Activated T-cell treated with anti-CD3 and anti-CD28 coated beads, Interleukin-2, amount 50 U/mL, for 1 hour (primary cell): ENCODE results near the gene IQSEC2.
A peak's percentile ranks its signal among the peaks of the same experiment; 100 is the strongest.

Experiments
- DNase-seq: peaks from one replicate; pipeline ENCODE4 v3.0.0-alpha.2; 2020

The IQSEC2 gene

GRCh38 chrX:53241558-53241957, 39.8 kb downstream of the IQSEC2 start:
- no peak for DNase-seq

GRCh38 chrX:53239474-53239873, 41.9 kb downstream of the IQSEC2 start:
- peak; percentile 69 for DNase-seq

DNA sequence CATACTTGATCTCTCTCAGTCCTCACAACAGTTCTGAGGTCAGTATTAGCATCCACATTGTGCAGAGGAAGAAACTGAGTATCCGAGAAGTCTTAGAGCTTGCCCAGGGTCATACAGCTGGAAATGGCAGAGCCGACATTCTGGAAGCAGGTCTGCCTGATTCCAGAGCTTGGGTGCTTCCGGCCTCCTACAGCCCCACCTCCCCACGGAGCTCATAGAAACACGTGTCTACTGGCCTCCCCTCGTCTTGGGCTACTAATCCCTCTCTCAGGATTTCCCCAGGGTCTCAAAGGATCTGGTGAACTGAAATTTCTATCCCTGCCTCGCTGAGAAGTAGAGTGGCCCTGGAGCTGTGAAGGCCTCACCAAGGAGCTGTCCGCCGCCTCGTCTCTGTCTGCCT, 44.3 kb downstream of the IQSEC2 start:
- DNase-seq: no peak

DNA sequence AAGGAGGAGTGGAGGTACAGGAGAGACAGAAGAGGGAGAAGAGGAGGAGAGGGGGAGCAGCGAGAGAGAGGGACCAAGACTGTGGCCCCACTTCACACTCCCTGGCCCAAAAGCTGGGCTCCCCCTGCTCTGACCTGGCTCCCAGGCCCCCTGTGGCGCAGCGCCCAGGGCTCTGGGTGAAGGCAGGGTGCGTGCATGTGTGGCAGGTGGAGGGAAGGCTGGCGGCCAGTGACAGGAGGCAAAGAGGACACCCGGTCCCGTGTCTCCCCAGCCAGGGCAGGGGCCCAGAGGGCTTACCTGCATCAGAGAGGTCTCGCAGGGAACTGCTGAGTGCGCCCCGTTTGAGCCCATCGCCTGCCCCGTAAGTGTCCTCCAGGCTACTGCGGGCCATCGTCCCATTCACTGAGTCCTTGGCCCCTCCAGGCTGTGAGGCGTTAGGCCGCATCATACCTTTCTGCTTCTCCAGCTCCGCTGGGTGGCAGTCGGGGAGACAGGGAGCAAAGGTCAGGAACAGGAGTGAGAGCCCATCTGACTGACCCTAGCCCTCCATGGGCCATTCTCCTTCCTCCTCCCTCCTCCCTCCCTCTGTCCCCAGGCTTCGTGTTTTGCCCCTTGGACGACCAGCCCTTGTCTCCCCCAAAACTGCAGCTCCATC, 45.2 kb downstream of the IQSEC2 start:
- no peak for DNase-seq

DNA sequence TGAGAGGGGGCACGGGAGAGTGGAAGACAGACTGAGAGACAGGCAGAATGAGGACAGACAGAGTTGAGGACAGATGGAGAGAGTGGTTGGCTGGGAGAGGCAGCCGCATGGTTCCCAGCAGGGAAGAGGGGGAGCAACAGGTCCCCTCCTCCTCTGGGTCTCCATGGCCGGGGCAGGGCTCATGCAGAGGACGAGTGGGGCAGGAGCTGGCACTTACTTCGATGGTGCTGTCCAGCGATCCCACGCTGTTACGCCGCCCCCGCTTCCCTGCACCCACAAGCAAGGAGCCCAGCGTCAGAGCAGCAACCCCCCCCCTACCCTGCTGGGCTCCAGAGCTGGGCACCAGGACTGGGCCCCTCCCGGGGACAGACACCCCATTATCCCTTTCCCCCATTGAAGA, 45.8 kb downstream of the IQSEC2 start:
- no peak for DNase-seq

- DNase-seq: no peak
Measured at GRCh38 chrX:53234484-53234883, 46.9 kb downstream of the IQSEC2 start.

DNA sequence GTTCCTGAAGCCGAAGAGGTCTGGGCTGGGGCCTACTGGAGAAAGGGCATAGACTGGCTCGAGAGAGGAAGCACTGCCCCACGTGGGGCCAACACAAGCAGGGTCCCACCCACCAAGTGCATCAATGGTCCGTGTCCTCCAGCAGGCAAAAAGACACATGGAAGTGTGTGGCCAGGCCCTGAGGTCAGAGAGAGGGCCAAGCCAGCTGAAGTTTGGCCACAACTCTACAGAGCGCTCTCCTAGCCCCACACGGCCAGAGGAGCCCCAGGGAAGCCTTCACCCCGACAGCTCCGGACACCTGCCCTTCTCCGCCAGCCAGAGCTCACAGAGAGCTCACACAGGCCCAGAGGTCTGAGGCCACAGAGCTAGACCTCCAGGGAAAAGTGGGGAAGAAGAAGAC, 47.8 kb downstream of the IQSEC2 start:
- DNase-seq: no peak

GRCh38 chrX:53230116-53230515, 51.3 kb downstream of the IQSEC2 start:
- no peak for DNase-seq

DNA sequence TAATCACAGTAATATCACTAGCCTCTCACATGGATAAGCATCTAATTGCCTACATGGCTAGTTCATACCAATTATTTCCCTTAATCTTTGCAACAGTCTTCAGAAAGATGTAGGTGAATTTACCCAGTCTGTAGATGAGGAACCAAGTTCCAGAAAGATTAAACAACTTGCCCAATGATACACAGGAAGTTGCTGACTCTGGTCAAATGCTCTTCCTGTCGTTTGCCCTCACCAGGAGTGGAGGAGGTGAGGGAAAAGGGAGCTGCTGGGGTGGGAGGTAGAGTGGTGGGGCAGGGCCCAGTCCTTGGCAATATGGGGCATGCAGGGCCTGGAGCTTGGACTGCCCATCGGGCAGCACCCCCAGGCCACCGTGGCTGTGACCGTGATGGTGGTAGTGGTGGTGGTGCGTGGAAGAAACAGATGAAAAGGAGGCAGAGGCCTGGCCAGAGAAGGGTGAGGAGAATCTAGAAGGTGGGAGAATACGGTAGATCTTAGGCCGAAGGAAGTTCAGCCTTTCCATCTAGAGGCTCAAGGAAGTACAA, 54.1 kb downstream of the IQSEC2 start:
- no peak for DNase-seq

DNA sequence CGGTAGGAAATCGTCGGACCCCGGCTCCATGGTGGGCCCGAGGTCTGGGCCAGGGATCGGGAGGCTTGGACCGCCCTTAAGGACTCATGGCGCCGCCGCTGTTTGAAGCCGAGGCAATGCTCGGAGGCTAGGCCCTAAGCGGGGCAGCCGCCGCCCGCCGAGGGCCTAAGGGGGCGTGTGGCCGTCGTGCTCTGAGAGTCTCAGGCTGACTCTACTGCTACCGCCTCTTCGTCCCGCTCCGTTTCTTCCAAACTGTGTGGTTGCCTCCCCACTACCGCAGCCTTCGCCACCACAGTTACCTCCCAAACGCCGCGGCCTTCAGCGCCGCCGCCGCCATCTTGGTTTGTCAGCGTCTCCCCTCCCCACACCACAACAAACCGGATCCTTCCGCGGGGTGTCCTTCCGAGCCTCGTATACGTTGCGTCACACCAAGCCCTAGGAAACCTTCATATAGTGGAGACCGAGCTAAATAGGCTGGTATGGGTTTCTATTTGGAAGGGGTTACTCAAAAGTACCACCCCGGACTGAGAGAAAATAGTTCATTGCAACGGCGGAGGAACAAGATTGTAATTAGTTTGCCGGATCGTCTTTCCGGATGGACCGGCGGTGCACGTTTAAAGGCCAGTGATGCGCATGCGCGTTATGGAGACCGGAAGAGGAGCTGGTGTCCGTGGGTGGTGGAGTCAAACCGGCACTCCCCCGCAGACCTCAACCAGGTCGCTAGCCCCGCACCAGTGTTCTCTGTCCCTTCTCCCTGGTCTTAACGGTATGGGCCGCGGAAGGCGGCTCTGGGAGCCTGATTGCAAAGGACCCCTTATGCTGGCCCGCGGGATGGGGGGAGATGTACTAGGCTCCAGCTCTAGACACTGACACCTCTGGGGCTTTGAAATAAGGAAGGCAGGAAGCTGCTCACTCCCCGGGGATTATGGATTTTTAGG, 56.3 kb downstream of the IQSEC2 start, which contains the start of gene KDM5C:
Gene KDM5C, minus strand, starts transcription at position 348 of the 938 bp plus-strand sequence. Its CDS starts 318 bp downstream, at position 30.
- peak; percentile 88 for DNase-seq

- no peak for DNase-seq
Measured at GRCh38 chrX:53223955-53224859, 57.2 kb downstream of the IQSEC2 start.

DNA sequence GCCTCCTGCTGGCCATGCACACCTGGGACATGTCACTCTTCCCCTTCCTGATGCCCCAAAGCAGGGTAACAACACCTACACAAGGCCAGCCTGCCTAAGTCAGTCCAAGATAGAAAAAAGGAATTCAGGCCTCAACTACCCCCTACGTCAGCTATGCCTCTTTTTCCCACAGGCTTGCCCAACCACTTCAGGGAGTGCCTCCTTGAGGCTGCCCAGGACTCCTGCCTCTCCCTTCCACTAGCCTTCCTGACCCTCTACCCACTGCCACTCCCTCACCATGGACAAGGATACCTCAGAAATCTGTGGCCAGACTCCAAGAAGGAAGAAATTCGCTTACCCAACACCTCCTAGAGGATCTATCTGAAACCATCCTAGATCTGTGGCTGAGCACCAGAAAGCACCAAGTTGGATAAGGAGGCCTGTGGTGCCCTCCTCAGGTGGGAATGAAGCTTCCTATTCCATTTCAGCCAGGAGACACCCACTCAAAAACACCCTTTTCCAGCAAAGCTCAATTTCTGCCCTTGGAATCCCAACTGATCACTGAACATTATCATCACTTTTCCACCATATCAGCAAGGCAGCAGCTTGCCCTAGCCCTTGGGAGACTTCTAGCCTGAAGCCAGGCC, 58.2 kb downstream of the IQSEC2 start:
- no peak for DNase-seq
